Measurements from ENCODE around the gene ID4. TPM values are rescaled to one million over a fixed set of nuclear protein-coding genes. Genes with fewer than 3 reads are reported as not detected.

Gene ID4
- total RNA-seq, 1 experiment from 2014 or later, result 0.10 TPM

DNA sequence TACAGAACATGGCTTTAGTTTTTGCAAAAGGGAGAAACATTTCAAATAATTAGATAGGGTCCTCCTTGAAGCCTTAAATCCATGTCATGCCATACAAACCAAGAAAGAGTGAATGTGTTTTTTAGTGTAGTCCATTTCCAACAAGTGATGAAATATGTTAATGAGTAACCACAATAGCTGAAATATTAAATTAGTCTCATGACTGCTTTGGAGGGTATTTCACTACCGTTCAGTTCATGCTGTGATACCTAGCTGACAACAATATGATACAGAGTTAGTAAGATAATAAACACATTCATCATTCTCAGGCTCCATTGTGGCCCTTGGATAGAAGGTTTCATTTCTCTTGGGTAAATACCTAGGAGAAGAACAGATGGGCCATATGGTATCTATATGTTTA lies 5.8 kb upstream of the ID4 start:
- Histone ChIP-seq H3K9ac (ENCODE audit: low read length) (no peak overlapping the region), H3K27ac (ENCODE audit: low read depth, low read length) (no peak overlapping the region), H3K79me2 (ENCODE audit: insufficient read depth, low read length) (no peaks in the 10 kb centered on the region), H3K4me1 (ENCODE audit: control insufficient read depth in 1 of 2, insufficient read depth in 2 of 2, low read length in 2 of 2) (peaks cover 0 to 13% of the 10 kb centered on the region in 2 experiments; a peak in 1 of 4 replicates), H3K9me3 (ENCODE audit: control insufficient read depth in 1 of 2, insufficient read depth in 1 of 2, low read depth in 1 of 2, low read length in 2 of 2) (no peaks in the 10 kb centered on the region), H3K4me2 (ENCODE audit: low read length) (no peak overlapping the region), H3K9me2 (ENCODE audit: insufficient read depth) (0 out of 2 replicates have a peak, but pooled peaks cover 3% of the 10 kb centered on the region), H3K27me3 (ENCODE audit: insufficient read depth, low read length) (no peaks in the 10 kb centered on the region), H4K20me1 (ENCODE audit: insufficient read depth) (no peaks in the 10 kb centered on the region), H3K4me3 (replicated peaks in 1 of 2; ENCODE audit: low read depth in 1 of 2, low read length in 2 of 2) (no peak overlapping the region), H2AFZ (ENCODE audit: low read depth, low read length, poor library complexity, severe bottlenecking) (no peak overlapping the region), H3K36me3 (ENCODE audit: control insufficient read depth in 1 of 2, insufficient read depth in 2 of 2, low read length in 2 of 2) (no peaks in the 10 kb centered on the region)
- CTCF ChIA-PET, result no interaction called here
- BruUV-seq (replicated peaks), result no TSS peak
- POLR2A ChIA-PET, result no interaction called here
- RAD21 ChIA-PET (ENCODE audit: low non-redundant PET in 1 of 2, low total read pairs in 2 of 2, uncharacterized antibody in 2 of 2, unreplicated experiment in 2 of 2), result interaction anchor here in 1 of 2 experiments (0.6 kb wide), 1 partner anchor 47 kb away, joined by 3 read pairs; no protein-coding TSS in a partner anchor
- TF ChIP-seq SIN3A (IDR thresholded peaks at IDR 0.05; ENCODE audit: low read depth) (no peak), POLR2AphosphoS5 (IDR thresholded peaks at IDR 0.05; ENCODE audit: low read depth, low read length) (no peak), MAX (IDR thresholded peaks at IDR 0.05) (no peak), ELF1 (IDR thresholded peaks at IDR 0.05; ENCODE audit: borderline replicate concordance, low read depth) (no peak), ZFX (IDR thresholded peaks at IDR 0.05) (no peak), SRF (IDR thresholded peaks at IDR 0.05; ENCODE audit: low read depth) (no peak), ZNF274 (IDR thresholded peaks at IDR 0.05; ENCODE audit: low read depth, low read length) (no peak), YY1 (IDR thresholded peaks at IDR 0.05; ENCODE audit: extremely low read depth, insufficient replicate concordance, low read depth, low read length) (no peak), ZBTB33 (IDR thresholded peaks at IDR 0.05; ENCODE audit: extremely low read depth, insufficient replicate concordance, low read length) (no peak), JUND (IDR thresholded peaks at IDR 0.05) (no peak), CBX3 (IDR thresholded peaks at IDR 0.05; ENCODE audit: low read depth) (no peak), EZH2phosphoT487 (IDR thresholded peaks at IDR 0.05; ENCODE audit: borderline replicate concordance) (no peak)
- TF ChIP-seq, protein P1, sequence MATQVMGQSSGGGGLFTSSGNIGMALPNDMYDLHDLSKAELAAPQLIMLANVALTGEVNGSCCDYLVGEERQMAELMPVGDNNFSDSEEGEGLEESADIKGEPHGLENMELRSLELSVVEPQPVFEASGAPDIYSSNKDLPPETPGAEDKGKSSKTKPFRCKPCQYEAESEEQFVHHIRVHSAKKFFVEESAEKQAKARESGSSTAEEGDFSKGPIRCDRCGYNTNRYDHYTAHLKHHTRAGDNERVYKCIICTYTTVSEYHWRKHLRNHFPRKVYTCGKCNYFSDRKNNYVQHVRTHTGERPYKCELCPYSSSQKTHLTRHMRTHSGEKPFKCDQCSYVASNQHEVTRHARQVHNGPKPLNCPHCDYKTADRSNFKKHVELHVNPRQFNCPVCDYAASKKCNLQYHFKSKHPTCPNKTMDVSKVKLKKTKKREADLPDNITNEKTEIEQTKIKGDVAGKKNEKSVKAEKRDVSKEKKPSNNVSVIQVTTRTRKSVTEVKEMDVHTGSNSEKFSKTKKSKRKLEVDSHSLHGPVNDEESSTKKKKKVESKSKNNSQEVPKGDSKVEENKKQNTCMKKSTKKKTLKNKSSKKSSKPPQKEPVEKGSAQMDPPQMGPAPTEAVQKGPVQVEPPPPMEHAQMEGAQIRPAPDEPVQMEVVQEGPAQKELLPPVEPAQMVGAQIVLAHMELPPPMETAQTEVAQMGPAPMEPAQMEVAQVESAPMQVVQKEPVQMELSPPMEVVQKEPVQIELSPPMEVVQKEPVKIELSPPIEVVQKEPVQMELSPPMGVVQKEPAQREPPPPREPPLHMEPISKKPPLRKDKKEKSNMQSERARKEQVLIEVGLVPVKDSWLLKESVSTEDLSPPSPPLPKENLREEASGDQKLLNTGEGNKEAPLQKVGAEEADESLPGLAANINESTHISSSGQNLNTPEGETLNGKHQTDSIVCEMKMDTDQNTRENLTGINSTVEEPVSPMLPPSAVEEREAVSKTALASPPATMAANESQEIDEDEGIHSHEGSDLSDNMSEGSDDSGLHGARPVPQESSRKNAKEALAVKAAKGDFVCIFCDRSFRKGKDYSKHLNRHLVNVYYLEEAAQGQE (IDR thresholded peaks at IDR 0.05; ENCODE audit: low read depth), result no peak
- DNase-seq (ENCODE audit: low read depth, low spot score) (no peak), ATAC-seq (no peak)
- intact Hi-C loops (cut with micrococcal nuclease), result no loop called here

Data from HCT116 (cell line).